ENCODE data around the gene APBA1. TPM values are rescaled to one million over a fixed set of nuclear protein-coding genes. Genes with fewer than 3 reads are reported as not detected.

APBA1 gene
- total and polyA plus RNA-seq, 2 donors (not counting 3 experiments of a cell fraction or from before 2014, with no cell fraction given) = 6.1 to 11.3 TPM

- POLR2A ChIA-PET = no interaction called here
- dilution Hi-C loops (cut with MboI; ENCODE audit: extremely low pct_ligation_motif_present, low sequenced_read_pairs) = no loop called here
- no peak overlapping the region for H3K9ac ChIP-seq (replicated peaks; ENCODE audit: extremely low read depth, insufficient read depth, low read length)
- no peak overlapping the region for H3K4me3 ChIP-seq (replicated peaks in 1 of 3; ENCODE audit: insufficient read depth in 1 of 3, low read depth in 1 of 3, low read length in 3 of 3)
- TF ChIP-seq EZH2 (IDR thresholded peaks at IDR 0.05; ENCODE audit: borderline replicate concordance, low read depth, low read length, severe bottlenecking) = no peak
- TF ChIP-seq POLR2AphosphoS5 (IDR thresholded peaks at IDR 0.05; ENCODE audit: insufficient read depth, low read depth, low read length) = no peak
- TF ChIP-seq, protein P1, sequence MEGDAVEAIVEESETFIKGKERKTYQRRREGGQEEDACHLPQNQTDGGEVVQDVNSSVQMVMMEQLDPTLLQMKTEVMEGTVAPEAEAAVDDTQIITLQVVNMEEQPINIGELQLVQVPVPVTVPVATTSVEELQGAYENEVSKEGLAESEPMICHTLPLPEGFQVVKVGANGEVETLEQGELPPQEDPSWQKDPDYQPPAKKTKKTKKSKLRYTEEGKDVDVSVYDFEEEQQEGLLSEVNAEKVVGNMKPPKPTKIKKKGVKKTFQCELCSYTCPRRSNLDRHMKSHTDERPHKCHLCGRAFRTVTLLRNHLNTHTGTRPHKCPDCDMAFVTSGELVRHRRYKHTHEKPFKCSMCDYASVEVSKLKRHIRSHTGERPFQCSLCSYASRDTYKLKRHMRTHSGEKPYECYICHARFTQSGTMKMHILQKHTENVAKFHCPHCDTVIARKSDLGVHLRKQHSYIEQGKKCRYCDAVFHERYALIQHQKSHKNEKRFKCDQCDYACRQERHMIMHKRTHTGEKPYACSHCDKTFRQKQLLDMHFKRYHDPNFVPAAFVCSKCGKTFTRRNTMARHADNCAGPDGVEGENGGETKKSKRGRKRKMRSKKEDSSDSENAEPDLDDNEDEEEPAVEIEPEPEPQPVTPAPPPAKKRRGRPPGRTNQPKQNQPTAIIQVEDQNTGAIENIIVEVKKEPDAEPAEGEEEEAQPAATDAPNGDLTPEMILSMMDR (IDR thresholded peaks at IDR 0.05; ENCODE audit: extremely low read depth in 1 of 2, insufficient read depth in 1 of 2, low read depth in 1 of 2, low read length in 2 of 2) = no peak
- TF ChIP-seq POLR2A (IDR thresholded peaks at IDR 0.05; ENCODE audit: low read depth, low read length) = no peak
- no peak for TF ChIP-seq MYC (IDR thresholded peaks at IDR 0.05; ENCODE audit: low read depth, low read length)
- DNase-seq (ENCODE audit: low read depth, low spot score) (no peak), FAIRE-seq (no peak)
- H3K4me1 ChIP-seq (ENCODE audit: control insufficient read depth, extremely low read depth, insufficient read depth, low read length) = no peaks in the 10 kb centered on the region
- no peaks in the 10 kb centered on the region for H3K27me3 ChIP-seq (ENCODE audit: control insufficient read depth in 2 of 2, insufficient read depth in 2 of 2, low read length in 2 of 2)
- H4K20me1 ChIP-seq (replicated peaks; ENCODE audit: control insufficient read depth, extremely low read depth, insufficient read depth, low read length) = no peaks in the 10 kb centered on the region
- H3K4me2 ChIP-seq (ENCODE audit: insufficient read depth, low read length) = no peak overlapping the region
- H3K9me1 ChIP-seq (replicated peaks; ENCODE audit: control insufficient read depth, extremely low read depth, insufficient read depth, low read length) = no peaks in the 10 kb centered on the region
- BruUV-seq (replicated peaks) = no TSS peak
- no peak overlapping the region for H2AFZ ChIP-seq (ENCODE audit: low read depth, low read length)
- CTCF ChIA-PET = interaction anchor here (1.2 to 1.4 kb wide), 2 partner anchors 52 to 73 kb away, joined by 3 read pairs; no protein-coding TSS in a partner anchor
- H3K27ac ChIP-seq (ENCODE audit: insufficient read depth, low read depth, low read length) = no peak overlapping the region
- no peaks in the 10 kb centered on the region for H3K79me2 ChIP-seq (ENCODE audit: control insufficient read depth, insufficient read depth, low read length)
- intact Hi-C loops (cut with micrococcal nuclease) = no loop called here
- H3K9me3 ChIP-seq (replicated peaks; ENCODE audit: control insufficient read depth, insufficient read depth, low read length) = no peaks in the 10 kb centered on the region
- H3K36me3 ChIP-seq (ENCODE audit: control insufficient read depth in 2 of 2, extremely low read depth in 1 of 2, insufficient read depth in 2 of 2, low read length in 2 of 2) = no peaks in the 10 kb centered on the region
Measured at GRCh38 chr9:69461103-69461887, 210.9 kb downstream of the APBA1 start.
